HepG2 (cell line): Measurements from ENCODE around the gene CDO1. TPM values are rescaled to one million over a fixed set of nuclear protein-coding genes. Genes with fewer than 3 reads are reported as not detected.

Experiments
- AKAP8 ChIP-seq: sonication (generic); formaldehyde crosslinking; IDR thresholded peaks from 2 replicates; pipeline ENCODE4 v1.5.1; 2020; ENCODE audit warnings: mild to moderate bottlenecking, missing genetic modification reagents
- ARID2 ChIP-seq: sonication (generic); formaldehyde crosslinking; IDR thresholded peaks from 2 replicates; pipeline ENCODE4 v1.8.1; 2022; ENCODE audit warnings: mild to moderate bottlenecking, missing genetic modification reagents, borderline replicate concordance
- ATF7 ChIP-seq, 2 experiments: fragments of 450-650 bp in 1 of 2; sonication (generic) in 1 of 2; formaldehyde crosslinking in 1 of 2; IDR thresholded peaks; 2 replicates each; pipeline versions ENCODE4 v1.4.0 to v1.6.1; 2016 to 2020; ENCODE audit warnings: antibody characterized with exemption in 1 of 2, mild to moderate bottlenecking in 1 of 2, missing genetic modification reagents in 1 of 2
- ELF4 ChIP-seq: sonication (generic); formaldehyde crosslinking; IDR thresholded peaks from 2 replicates; pipeline ENCODE4 v1.5.0; 2020; ENCODE audit warnings: missing genetic modification reagents, mild to moderate bottlenecking, moderate library complexity, borderline replicate concordance
- ERF ChIP-seq: IDR thresholded peaks from 2 replicates; pipeline ENCODE4 v1.6.1; 2018; ENCODE audit warnings: missing biosample characterization, missing genetic modification reagents
- GATAD2A ChIP-seq: IDR thresholded peaks from 2 replicates; pipeline ENCODE4 v1.6.1; 2016
- HCFC1 ChIP-seq: fragments of 150-350 bp; IDR thresholded peaks from 2 replicates; pipeline ENCODE4 v1.6.1; 2014; ENCODE audit warnings: low read depth, low read length
- MIXL1 ChIP-seq: IDR thresholded peaks from 2 replicates; pipeline ENCODE4 v1.6.1; 2016
- SP1 ChIP-seq, 2 experiments: fragments of 450-650 bp in 1 of 2; sonication (generic) in 1 of 2; formaldehyde crosslinking in 1 of 2; IDR thresholded peaks; 2 replicates each; pipeline versions ENCODE4 v1.4.0 to v1.6.1; 2016 to 2020; ENCODE audit warnings: missing genetic modification reagents in 1 of 2
- ZNF143 ChIP-seq: sonication (generic); formaldehyde crosslinking; IDR thresholded peaks from 2 replicates; pipeline ENCODE4 v1.4.0; 2020; ENCODE audit warnings: missing genetic modification reagents
- ZNF225 ChIP-seq: sonication (generic); formaldehyde crosslinking; IDR thresholded peaks from 2 replicates; pipeline ENCODE4 v1.4.0; 2020; ENCODE audit warnings: mild to moderate bottlenecking, missing genetic modification reagents
- ZNF24 ChIP-seq: fragments of 450-650 bp; IDR thresholded peaks from 2 replicates; pipeline ENCODE4 v1.6.1; 2017; ENCODE audit warnings: antibody characterized with exemption, mild to moderate bottlenecking
- ZNF256 ChIP-seq: sonication (generic); formaldehyde crosslinking; conservative IDR thresholded peaks from 2 replicates; pipeline ENCODE4 v1.4.0; 2020; ENCODE audit warnings: missing genetic modification reagents
- ZNF263 ChIP-seq: sonication (generic); formaldehyde crosslinking; IDR thresholded peaks from 2 replicates; pipeline ENCODE4 v1.4.0; 2020; ENCODE audit warnings: missing genetic modification reagents
- ZZZ3 ChIP-seq: sonication (generic); formaldehyde crosslinking; IDR thresholded peaks from 2 replicates; pipeline ENCODE4 v1.4.0; 2020; ENCODE audit warnings: missing genetic modification reagents, mild to moderate bottlenecking, borderline replicate concordance
- polyA plus RNA-seq, 8 experiments: library from polyadenylated mRNA; depleted of rRNA in 3 of 8; stranded (reverse) in 7 of 8; unstranded in 1 of 8; fragments of >200 nt; fragmentation: Illumina TruSeq in 4 of 8; extraction: Trizol in 4 of 8; gene quantifications; 2 replicates each; pipeline versions ENCODE4 v1.2.1 to v1.2.3, GENCODE V29; 2011 to 2016; ENCODE audit warnings: low read depth in 4 of 8, missing spikeins in 1 of 8, mixed read lengths in 1 of 8; ENCODE audit not compliant: insufficient read depth in 1 of 8
- total RNA-seq, 5 experiments: library from RNA; depleted of rRNA; stranded (reverse); fragments of >200 nt; fragmentation: Illumina TruSeq; extraction: Trizol; gene quantifications; 2 replicates each; pipeline ENCODE4 v1.2.3, GENCODE V29; 2016; ENCODE audit warnings: low read depth in 1 of 5
- TF ChIP-seq, protein P1 (sequence below): sonication (generic); formaldehyde crosslinking; IDR thresholded peaks from 2 replicates; pipeline ENCODE4 v1.4.0; 2020; ENCODE audit warnings: low read depth, missing genetic modification reagents
- TF ChIP-seq, protein P2 (sequence below): IDR thresholded peaks from 2 replicates; pipeline ENCODE4 v1.6.1; 2016; ENCODE audit warnings: missing biosample characterization, missing genetic modification reagents, low read depth
- TF ChIP-seq, protein P3 (sequence below): sonication (generic); formaldehyde crosslinking; IDR thresholded peaks from 2 replicates; pipeline ENCODE4 v1.4.0; 2020; ENCODE audit warnings: mild to moderate bottlenecking, missing genetic modification reagents, borderline replicate concordance
- TF ChIP-seq, protein P4 (sequence below): IDR thresholded peaks from 2 replicates; pipeline ENCODE4 v1.6.1; 2016; ENCODE audit warnings: low read depth, borderline replicate concordance

Gene CDO1
- total and polyA plus RNA-seq, 2 of the 13 experiments (the other 11 are each of a cell fraction or from before 2014, with no cell fraction given) = 3.2 to 4.4 TPM

DNA sequence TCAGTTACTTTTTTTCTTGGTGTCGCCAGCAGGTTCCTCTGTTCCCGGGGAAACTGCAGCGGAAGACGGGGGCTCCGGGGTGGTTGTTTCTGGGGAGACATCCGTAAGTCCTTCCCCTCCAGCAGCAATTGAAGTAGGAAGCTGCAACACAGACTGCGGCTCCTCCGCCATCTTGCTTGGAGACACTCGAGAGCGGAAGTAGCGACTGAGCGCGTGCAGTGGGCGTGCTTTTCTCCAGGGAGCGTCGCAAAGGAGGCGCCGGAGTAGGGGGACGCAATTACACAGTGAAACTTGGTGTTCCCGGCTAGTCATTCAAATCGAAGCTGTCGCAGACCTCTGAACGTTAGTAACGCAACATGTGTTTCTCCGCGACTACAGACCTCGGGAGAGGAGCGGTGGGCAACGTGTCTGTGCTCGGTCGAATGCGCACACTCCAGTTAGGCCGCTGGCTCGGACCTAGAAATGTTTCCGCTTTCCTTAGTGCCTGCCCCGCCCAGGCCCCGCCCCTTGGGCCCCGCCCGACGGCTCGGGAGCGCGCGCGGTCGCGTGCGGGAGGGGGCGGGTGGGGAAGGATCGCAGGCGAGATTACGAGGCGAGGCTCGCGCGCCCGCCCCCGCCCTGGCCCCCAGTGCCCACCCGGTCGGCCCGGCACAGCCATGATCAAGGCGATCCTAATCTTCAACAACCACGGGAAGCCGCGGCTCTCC, 25.1 kb upstream of the CDO1 start, which contains the start of the genes AP3S1 and ATG12 (continued):
- TF ChIP-seq, protein P1, sequence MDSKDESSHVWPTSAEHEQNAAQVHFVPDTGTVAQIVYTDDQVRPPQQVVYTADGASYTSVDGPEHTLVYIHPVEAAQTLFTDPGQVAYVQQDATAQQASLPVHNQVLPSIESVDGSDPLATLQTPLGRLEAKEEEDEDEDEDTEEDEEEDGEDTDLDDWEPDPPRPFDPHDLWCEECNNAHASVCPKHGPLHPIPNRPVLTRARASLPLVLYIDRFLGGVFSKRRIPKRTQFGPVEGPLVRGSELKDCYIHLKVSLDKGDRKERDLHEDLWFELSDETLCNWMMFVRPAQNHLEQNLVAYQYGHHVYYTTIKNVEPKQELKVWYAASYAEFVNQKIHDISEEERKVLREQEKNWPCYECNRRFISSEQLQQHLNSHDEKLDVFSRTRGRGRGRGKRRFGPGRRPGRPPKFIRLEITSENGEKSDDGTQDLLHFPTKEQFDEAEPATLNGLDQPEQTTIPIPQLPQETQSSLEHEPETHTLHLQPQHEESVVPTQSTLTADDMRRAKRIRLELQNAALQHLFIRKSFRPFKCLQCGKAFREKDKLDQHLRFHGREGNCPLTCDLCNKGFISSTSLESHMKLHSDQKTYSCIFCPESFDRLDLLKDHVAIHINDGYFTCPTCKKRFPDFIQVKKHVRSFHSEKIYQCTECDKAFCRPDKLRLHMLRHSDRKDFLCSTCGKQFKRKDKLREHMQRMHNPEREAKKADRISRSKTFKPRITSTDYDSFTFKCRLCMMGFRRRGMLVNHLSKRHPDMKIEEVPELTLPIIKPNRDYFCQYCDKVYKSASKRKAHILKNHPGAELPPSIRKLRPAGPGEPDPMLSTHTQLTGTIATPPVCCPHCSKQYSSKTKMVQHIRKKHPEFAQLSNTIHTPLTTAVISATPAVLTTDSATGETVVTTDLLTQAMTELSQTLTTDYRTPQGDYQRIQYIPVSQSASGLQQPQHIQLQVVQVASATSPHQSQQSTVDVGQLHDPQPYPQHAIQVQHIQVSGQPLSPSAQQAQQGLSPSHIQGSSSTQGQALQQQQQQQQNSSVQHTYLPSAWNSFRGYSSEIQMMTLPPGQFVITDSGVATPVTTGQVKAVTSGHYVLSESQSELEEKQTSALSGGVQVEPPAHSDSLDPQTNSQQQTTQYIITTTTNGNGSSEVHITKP (CRISPR knock-in tag) = peak; percentile 98
- TF ChIP-seq ZNF24 = no peak
- peak; percentile 14; the same call in 1 of the 2 replicates for TF ChIP-seq ZNF143 (CRISPR knock-in tag)
- TF ChIP-seq ARID2 (CRISPR knock-in tag) = no peak
- peak; percentile 55 for TF ChIP-seq GATAD2A (CRISPR knock-in tag)
- TF ChIP-seq ZNF256 = peak; percentile 62; the same call in 1 of the 2 replicates
- peak; percentile 10; the same call in 1 of the 2 replicates for TF ChIP-seq ZNF263
- TF ChIP-seq SP1 (IDR thresholded peaks at IDR 0.05) = no peak
- TF ChIP-seq SP1 (CRISPR knock-in tag; IDR thresholded peaks at IDR 0.05) = peak; percentile 93
- peak; percentile 91 for TF ChIP-seq ERF (CRISPR knock-in tag)
- peak; percentile 84 for TF ChIP-seq MIXL1 (CRISPR knock-in tag)
- TF ChIP-seq, protein P2, sequence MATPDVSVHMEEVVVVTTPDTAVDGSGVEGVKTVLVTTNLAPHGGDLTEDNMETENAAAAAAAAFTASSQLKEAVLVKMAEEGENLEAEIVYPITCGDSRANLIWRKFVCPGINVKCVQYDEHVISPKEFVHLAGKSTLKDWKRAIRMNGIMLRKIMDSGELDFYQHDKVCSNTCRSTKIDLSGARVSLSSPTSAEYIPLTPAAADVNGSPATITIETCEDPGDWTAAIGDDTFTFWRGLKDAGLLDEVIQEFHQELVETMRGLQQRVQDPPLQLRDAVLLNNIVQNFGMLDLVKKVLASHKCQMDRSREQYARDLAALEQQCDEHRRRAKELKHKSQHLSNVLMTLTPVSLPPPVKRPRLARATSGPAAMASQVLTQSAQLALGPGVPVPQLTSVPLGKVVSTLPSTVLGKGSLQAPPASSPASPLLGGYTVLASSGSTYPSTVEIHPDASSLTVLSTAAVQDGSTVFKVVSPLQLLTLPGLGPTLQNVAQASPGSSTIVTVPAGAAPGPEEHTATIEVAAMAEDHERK (CRISPR knock-in tag) = peak; percentile 50; the same call in 1 of the 2 replicates
- peak; percentile 96 for TF ChIP-seq ELF4 (CRISPR knock-in tag)
- TF ChIP-seq, protein P3, sequence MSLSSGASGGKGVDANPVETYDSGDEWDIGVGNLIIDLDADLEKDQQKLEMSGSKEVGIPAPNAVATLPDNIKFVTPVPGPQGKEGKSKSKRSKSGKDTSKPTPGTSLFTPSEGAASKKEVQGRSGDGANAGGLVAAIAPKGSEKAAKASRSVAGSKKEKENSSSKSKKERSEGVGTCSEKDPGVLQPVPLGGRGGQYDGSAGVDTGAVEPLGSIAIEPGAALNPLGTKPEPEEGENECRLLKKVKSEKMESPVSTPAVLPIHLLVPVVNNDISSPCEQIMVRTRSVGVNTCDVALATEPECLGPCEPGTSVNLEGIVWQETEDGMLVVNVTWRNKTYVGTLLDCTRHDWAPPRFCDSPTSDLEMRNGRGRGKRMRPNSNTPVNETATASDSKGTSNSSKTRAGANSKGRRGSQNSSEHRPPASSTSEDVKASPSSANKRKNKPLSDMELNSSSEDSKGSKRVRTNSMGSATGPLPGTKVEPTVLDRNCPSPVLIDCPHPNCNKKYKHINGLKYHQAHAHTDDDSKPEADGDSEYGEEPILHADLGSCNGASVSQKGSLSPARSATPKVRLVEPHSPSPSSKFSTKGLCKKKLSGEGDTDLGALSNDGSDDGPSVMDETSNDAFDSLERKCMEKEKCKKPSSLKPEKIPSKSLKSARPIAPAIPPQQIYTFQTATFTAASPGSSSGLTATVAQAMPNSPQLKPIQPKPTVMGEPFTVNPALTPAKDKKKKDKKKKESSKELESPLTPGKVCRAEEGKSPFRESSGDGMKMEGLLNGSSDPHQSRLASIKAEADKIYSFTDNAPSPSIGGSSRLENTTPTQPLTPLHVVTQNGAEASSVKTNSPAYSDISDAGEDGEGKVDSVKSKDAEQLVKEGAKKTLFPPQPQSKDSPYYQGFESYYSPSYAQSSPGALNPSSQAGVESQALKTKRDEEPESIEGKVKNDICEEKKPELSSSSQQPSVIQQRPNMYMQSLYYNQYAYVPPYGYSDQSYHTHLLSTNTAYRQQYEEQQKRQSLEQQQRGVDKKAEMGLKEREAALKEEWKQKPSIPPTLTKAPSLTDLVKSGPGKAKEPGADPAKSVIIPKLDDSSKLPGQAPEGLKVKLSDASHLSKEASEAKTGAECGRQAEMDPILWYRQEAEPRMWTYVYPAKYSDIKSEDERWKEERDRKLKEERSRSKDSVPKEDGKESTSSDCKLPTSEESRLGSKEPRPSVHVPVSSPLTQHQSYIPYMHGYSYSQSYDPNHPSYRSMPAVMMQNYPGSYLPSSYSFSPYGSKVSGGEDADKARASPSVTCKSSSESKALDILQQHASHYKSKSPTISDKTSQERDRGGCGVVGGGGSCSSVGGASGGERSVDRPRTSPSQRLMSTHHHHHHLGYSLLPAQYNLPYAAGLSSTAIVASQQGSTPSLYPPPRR (CRISPR knock-in tag) = no peak
- TF ChIP-seq ATF7 (IDR thresholded peaks at IDR 0.05) = no peak
- no peak for TF ChIP-seq ATF7 (CRISPR knock-in tag; IDR thresholded peaks at IDR 0.05)
- TF ChIP-seq, protein P4, sequence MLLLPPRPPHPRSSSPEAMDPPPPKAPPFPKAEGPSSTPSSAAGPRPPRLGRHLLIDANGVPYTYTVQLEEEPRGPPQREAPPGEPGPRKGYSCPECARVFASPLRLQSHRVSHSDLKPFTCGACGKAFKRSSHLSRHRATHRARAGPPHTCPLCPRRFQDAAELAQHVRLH (CRISPR knock-in tag) = peak; percentile 86; the same call in 1 of the 2 replicates
- TF ChIP-seq HCFC1 = no peak
- peak; percentile 64; the same call in 1 of the 2 replicates for TF ChIP-seq ZNF225 (CRISPR knock-in tag)
- no peak for TF ChIP-seq ZZZ3 (CRISPR knock-in tag)
- TF ChIP-seq AKAP8 (CRISPR knock-in tag) = no peak; the same call in 1 of the 2 replicates
